Prostate gland (tissue), 2 donors: Measurements from ENCODE around the gene MAD1L1. TPM values are rescaled to one million over a fixed set of nuclear protein-coding genes. Genes with fewer than 3 reads are reported as not detected.

Source experiments
- DNase-seq: peaks from one replicate; pipeline ENCODE4 v3.0.0-alpha.2; 2019; ENCODE audit warnings: low spot score
- H3K27ac ChIP-seq, 2 donors: fragments of 200-600 bp; sonication (generic); 2 replicates each; pipeline ENCODE4 v1.5.1; 2017 to 2019
- H3K27me3 ChIP-seq: fragments of 200-600 bp; sonication (generic); replicated peaks from 2 replicates; pipeline ENCODE4 v1.5.1; 2019; ENCODE audit not compliant: insufficient read depth
- H3K36me3 ChIP-seq, 2 donors: fragments of 200-600 bp; sonication (generic); 1 replicate in 1 of 2; 2 replicates in 1 of 2; pipeline versions ENCODE4 v1.5.1 to v1.8.1; 2017 to 2019
- H3K4me1 ChIP-seq: fragments of 200-600 bp; sonication (generic); replicated peaks from 2 replicates; pipeline ENCODE4 v1.5.1; 2019
- H3K4me3 ChIP-seq, 2 donors: fragments of 200-600 bp; sonication (generic); 2 replicates each; pipeline ENCODE4 v1.5.1; 2017 to 2019
- H3K9me3 ChIP-seq: fragments of 200-600 bp; sonication (generic); 2 replicates; pipeline ENCODE4 v1.5.1; 2017
- POLR2A ChIP-seq: fragments of 450-650 bp; IDR thresholded peaks from one replicate; pipeline ENCODE4 v1.6.1; 2016; ENCODE audit warnings: antibody characterized with exemption, mild to moderate bottlenecking
- POLR2AphosphoS5 ChIP-seq: sonication (generic); formaldehyde crosslinking; IDR thresholded peaks from one replicate; pipeline ENCODE4 v1.6.1; 2017; ENCODE audit warnings: antibody characterized with exemption
- WGBS: methylation state at CpG from one replicate; pipeline ENCODE4 v1.1.5; 2018; 5-methylcytosine and 5-hydroxymethylcytosine counted together
- intact Hi-C: fragments of 100-400 bp; cut with DNase I; formaldehyde crosslinking; loops from one replicate; pipeline ENCODE4 v1.14.2; 2022
- total RNA-seq, 2 donors: library from RNA; depleted of rRNA; stranded (reverse); fragments of >200 nt; gene quantifications; one replicate each; pipeline ENCODE4 v1.1.0, GENCODE V29; 2016
- TF ChIP-seq, protein P1 (sequence below), 4 experiments: fragments of 200-600 bp in 2 of 4; fragments of 450-650 bp in 2 of 4; sonication (generic) in 2 of 4; IDR thresholded peaks; 1 replicate in 3 of 4; 2 replicates in 1 of 4; pipeline ENCODE4 v1.5.1; 2016 to 2019; ENCODE audit warnings: antibody characterized with exemption in 4 of 4, mild to moderate bottlenecking in 2 of 4, moderate library complexity in 2 of 4

The MAD1L1 gene
- total RNA-seq, 2 donors from 2014 or later: 79.3 to 91.9 TPM

DNA sequence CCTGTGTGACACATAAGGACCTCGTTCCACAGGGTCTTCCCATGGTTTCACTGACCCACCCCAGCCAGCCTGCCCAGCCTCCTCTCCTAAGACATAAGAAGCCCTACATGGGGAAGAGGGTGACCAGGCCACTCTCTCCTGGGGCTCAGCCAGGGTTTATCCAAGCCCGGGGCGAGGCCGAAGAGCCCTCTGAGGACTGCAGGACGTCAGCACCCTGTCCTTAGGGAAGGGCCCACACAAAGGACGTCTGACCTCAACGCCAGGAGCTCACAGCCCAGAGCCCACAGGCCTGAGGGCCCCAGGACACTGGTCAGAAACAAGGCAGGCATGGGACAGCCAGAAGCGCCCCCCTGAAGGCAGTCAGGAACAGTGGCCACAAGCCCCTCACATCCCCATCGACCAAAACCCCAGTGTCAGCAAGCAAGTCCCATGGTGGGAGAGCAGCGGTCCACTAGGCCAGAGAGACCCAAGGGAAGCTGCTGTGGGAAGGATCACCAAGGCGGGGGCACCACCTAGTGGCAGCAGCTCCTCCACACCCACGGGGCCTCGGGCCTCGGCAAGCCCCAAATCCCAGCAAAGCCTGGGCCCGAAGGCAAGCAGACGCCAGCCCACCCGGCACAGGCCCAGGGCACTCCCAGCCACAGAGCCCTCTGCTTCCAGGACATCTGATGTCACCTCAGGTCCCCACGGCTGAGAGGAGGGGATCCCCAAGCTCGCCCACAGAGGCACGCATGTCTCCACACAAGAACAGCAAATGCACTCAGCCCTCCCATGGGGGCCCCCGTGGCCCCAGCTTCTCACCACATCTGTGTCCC lies 23.4 kb downstream of the MAD1L1 start:
- intact Hi-C loops: loop anchor here (2.0 kb wide), 2 partner anchors 105 to 631 kb away; no protein-coding TSS in a partner anchor
- peak; percentile 61 for DNase-seq
- Histone ChIP-seq H3K4me1 (no peaks in the 10 kb centered on the region), H3K4me3 (no peak overlapping the region), H3K27ac (no peak overlapping the region), H3K27me3 (no peaks in the 10 kb centered on the region), H3K9me3 (no peaks in the 10 kb centered on the region), H3K36me3 (no peaks in the 10 kb centered on the region)
- TF ChIP-seq, protein P1, sequence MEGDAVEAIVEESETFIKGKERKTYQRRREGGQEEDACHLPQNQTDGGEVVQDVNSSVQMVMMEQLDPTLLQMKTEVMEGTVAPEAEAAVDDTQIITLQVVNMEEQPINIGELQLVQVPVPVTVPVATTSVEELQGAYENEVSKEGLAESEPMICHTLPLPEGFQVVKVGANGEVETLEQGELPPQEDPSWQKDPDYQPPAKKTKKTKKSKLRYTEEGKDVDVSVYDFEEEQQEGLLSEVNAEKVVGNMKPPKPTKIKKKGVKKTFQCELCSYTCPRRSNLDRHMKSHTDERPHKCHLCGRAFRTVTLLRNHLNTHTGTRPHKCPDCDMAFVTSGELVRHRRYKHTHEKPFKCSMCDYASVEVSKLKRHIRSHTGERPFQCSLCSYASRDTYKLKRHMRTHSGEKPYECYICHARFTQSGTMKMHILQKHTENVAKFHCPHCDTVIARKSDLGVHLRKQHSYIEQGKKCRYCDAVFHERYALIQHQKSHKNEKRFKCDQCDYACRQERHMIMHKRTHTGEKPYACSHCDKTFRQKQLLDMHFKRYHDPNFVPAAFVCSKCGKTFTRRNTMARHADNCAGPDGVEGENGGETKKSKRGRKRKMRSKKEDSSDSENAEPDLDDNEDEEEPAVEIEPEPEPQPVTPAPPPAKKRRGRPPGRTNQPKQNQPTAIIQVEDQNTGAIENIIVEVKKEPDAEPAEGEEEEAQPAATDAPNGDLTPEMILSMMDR (IDR thresholded peaks at IDR 0.05): peak; percentile 44 to 85 (median 68)
- TF ChIP-seq POLR2A: no peak
- TF ChIP-seq POLR2AphosphoS5: no peak
- 46% methylated on average over 19 of the region's 21 CpGs for WGBS

DNA sequence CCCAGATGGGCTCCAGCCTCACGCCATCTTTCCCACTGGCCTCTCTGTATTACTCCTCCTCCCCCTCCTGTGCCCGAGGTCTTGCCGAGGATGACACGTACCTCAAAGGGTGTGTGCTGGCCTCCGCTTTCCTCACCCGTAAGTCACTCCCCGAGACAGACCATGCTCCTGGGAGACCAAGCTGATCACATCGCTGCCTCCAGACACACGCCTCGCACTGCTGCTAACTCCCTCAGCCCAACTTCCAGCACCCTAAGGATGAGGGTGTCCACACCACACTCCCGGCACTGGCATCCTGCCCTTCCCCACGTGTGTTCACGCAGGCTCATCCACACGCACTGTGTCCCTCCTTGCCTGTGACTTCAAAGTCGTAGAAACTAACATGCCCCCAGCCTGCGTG lies 24.0 kb downstream of the MAD1L1 start:
- no peaks in the 10 kb centered on the region for H3K9me3 ChIP-seq
- intact Hi-C loops: loop anchor here (2.0 kb wide), 2 partner anchors 104 to 630 kb away; no protein-coding TSS in a partner anchor
- H3K27ac ChIP-seq: no peak overlapping the region
- no peak for DNase-seq
- no peak for TF ChIP-seq POLR2A
- no peak for TF ChIP-seq POLR2AphosphoS5
- TF ChIP-seq, protein P1 (IDR thresholded peaks at IDR 0.05): no peak
- H3K36me3 ChIP-seq: no peaks in the 10 kb centered on the region
- H3K27me3 ChIP-seq: no peaks in the 10 kb centered on the region
- no peaks in the 10 kb centered on the region for H3K4me1 ChIP-seq
- H3K4me3 ChIP-seq: no peak overlapping the region
- 95% methylated on average over 16 of the region's 16 CpGs for WGBS

DNA sequence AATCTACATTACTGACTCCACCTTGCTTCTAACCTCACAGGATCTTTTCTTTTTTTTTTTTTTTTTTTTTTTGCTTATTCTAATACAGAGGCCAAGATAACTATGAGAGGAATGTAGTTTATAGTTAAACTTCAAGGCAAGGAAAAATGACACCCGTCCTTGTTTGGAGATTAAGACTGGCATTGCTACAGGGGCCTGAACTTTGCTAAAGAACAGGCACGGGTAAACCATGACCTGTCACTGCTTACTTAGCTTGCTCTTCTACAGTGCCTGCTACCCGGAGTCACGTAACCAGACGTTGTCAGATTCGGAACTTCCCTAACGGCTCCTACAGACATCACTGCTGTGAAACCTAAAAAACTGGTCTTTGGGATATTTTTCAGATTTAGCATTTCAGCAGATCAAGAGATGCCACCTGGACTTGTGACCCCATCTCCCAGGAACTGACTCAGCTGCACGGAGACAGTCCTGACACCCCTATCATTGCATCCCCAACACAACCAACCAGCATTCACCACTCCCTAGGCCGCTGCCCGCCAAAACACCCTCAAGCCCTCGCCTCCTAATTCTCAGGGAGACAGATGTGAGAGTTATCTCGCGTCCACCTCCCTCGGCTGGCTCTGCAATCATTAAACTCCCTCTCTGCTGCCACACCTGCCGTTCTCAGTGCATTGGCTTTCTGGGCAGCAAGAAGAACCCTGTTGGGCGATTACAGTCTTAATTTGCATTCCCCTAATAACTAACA lies 27.5 kb downstream of the MAD1L1 start:
- no peak for DNase-seq
- Histone ChIP-seq H3K36me3 (no peaks in the 10 kb centered on the region), H3K4me1 (no peaks in the 10 kb centered on the region), H3K9me3 (no peaks in the 10 kb centered on the region), H3K27me3 (no peaks in the 10 kb centered on the region), H3K27ac (no peak overlapping the region), H3K4me3 (no peak overlapping the region)
- intact Hi-C loops: no loop called here
- WGBS: 68% methylated on average over 16 of the region's 16 CpGs
- no peak for TF ChIP-seq POLR2A
- peak; percentile 7 for TF ChIP-seq POLR2AphosphoS5

DNA sequence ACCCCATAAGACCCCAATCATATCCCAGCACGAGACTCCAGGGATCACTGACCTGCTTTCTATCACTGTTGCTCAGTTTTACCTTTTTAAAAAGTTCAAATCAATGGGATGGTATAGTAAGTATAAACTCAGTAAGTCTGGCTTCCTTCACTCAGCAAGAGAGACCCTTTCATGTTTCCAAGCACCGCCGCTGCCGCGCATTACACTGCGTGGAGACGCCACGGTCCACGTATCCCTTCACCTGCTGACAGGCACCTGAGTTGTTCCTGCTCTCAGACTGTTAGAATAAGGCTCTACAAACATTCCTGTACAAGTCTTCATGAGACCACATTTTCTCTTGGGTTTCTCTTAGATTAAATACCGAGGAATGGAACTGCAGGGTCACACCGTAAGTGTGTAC lies 28.3 kb downstream of the MAD1L1 start:
- Histone ChIP-seq H3K36me3 (no peaks in the 10 kb centered on the region), H3K9me3 (no peaks in the 10 kb centered on the region), H3K4me1 (no peaks in the 10 kb centered on the region), H3K4me3 (no peak overlapping the region), H3K27me3 (no peaks in the 10 kb centered on the region), H3K27ac (no peak overlapping the region)
- WGBS: 91% methylated on average over 11 of the region's 11 CpGs
- TF ChIP-seq POLR2A: no peak
- TF ChIP-seq, protein P1 (IDR thresholded peaks at IDR 0.05): no peak
- TF ChIP-seq POLR2AphosphoS5: no peak
- DNase-seq: no peak
- intact Hi-C loops: no loop called here

DNA sequence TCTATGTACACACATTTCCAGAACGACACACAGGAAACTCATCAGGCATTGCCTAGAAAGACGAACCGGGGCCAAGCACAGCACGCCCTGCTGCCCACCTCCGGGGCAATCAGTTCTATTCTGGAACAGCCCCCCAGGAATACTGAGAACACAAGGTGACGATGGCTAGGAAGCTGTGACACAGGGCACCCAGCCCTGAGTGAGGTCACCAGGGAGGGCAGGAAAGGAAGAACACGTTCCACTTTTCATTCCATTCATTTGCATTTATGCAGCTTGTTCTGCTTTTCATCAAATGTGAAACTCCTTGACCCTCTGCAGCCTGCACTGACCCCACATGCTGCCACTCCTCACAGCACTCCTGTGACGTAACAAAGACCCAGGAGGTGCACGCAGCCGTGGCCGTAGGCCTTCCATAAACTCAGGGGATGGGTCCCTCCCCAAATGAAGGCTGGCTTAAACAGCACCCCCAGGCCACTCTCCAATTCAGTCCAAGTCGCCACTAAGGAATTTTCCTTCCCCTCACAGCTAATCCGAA lies 28.9 kb downstream of the MAD1L1 start:
- Histone ChIP-seq H3K4me3 (no peak overlapping the region), H3K4me1 (no peaks in the 10 kb centered on the region), H3K27me3 (no peaks in the 10 kb centered on the region), H3K36me3 (no peaks in the 10 kb centered on the region), H3K9me3 (no peaks in the 10 kb centered on the region), H3K27ac (no peak overlapping the region)
- intact Hi-C loops: no loop called here
- 63% methylated on average over 13 of the region's 13 CpGs for WGBS
- TF ChIP-seq, protein P1 (IDR thresholded peaks at IDR 0.05): no peak
- TF ChIP-seq POLR2AphosphoS5 (no peak), POLR2A (no peak)
- DNase-seq: no peak
